ENCODE results near the gene DLL4. TPM values are rescaled to one million over a fixed set of nuclear protein-coding genes. Genes with fewer than 3 reads are reported as not detected.

DLL4 gene
- total and polyA plus RNA-seq, 4 donors: 11.8 to 31.8 (median 17.1) TPM

GRCh38 chr15:40985541-40986330, 56.6 kb downstream of the DLL4 start:
- H3K27me3 ChIP-seq (ENCODE audit: control insufficient read depth in 3 of 3, insufficient read depth in 3 of 3, low read length in 2 of 3): no peaks in the 10 kb centered on the region
- no peak overlapping the region for H3K4me3 ChIP-seq
- no peaks in the 10 kb centered on the region for H3K9me3 ChIP-seq (ENCODE audit: control insufficient read depth in 4 of 4, insufficient read depth in 3 of 4, low read length in 3 of 4)
- TF ChIP-seq CTCF (IDR thresholded peaks at IDR 0.05; ENCODE audit: control extremely low read depth, extremely low read depth): no peak
- no peak overlapping the region for H3K27ac ChIP-seq (ENCODE audit: low read depth in 1 of 2, low read length in 1 of 2)
- H3K36me3 ChIP-seq (ENCODE audit: control insufficient read depth in 4 of 4, insufficient read depth in 4 of 4, low read length in 4 of 4): peaks cover 51 to 58% (median 52%) of the 10 kb centered on the region in 4 donors
- no peak overlapping the region for H3K9ac ChIP-seq (ENCODE audit: insufficient read depth in 1 of 2, low read length in 2 of 2)
- ATAC-seq (ENCODE audit: insufficient read depth, low FRiP score) (no peak), DNase-seq (no peak)
- WGBS, 2 donors: 96% methylated on average over 6 of the region's 6 CpGs
- peaks cover 0 to 3% (median 0%) of the 10 kb centered on the region in 5 donors for H3K4me1 ChIP-seq (ENCODE audit: control insufficient read depth in 5 of 5, insufficient read depth in 5 of 5, low read length in 5 of 5)

DNA sequence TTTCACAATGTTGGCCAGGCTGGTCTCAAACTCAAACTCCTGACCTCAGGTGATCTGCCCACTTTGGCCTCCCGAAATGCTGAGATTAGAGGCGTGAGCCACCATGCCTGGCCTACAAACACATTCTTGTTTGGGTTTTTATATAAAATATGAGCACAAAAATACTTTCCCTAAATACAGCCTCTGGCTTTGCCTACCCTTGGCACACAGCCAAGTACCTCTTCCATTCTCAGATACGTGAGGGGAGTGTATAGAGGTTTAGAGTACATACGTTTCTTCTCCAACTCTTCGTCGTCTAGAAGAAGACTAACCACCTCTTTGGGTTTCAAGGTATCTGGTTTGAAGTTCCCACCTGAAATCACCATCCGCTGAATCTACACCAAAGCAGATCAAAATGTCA, 57.7 kb downstream of the DLL4 start:
- H3K27ac ChIP-seq (ENCODE audit: low read depth in 1 of 2, low read length in 1 of 2): no peak overlapping the region
- WGBS, 2 donors: 90 to 92% methylated on average over 7 of the region's 7 CpGs
- TF ChIP-seq CTCF (IDR thresholded peaks at IDR 0.05; ENCODE audit: control extremely low read depth, extremely low read depth): no peak
- DNase-seq (no peak), ATAC-seq (ENCODE audit: insufficient read depth, low FRiP score) (no peak)
- peaks cover 43 to 53% (median 46%) of the 10 kb centered on the region in 4 donors for H3K36me3 ChIP-seq (ENCODE audit: control insufficient read depth in 4 of 4, insufficient read depth in 4 of 4, low read length in 4 of 4)
- H3K27me3 ChIP-seq (ENCODE audit: control insufficient read depth in 3 of 3, insufficient read depth in 3 of 3, low read length in 2 of 3): no peaks in the 10 kb centered on the region
- H3K9ac ChIP-seq (ENCODE audit: insufficient read depth in 1 of 2, low read length in 2 of 2): no peak overlapping the region
- no peak overlapping the region for H3K4me3 ChIP-seq
- H3K4me1 ChIP-seq (ENCODE audit: control insufficient read depth in 5 of 5, insufficient read depth in 5 of 5, low read length in 5 of 5): peaks cover 0 to under 1% (median 0%) of the 10 kb centered on the region in 5 donors
- no peaks in the 10 kb centered on the region for H3K9me3 ChIP-seq (ENCODE audit: control insufficient read depth in 4 of 4, insufficient read depth in 3 of 4, low read length in 3 of 4)

GRCh38 chr15:40988156-40988555, 59.0 kb downstream of the DLL4 start:
- Histone ChIP-seq H3K4me3 (no peak overlapping the region), H3K36me3 (ENCODE audit: control insufficient read depth in 4 of 4, insufficient read depth in 4 of 4, low read length in 4 of 4) (peaks cover 32 to 42% (median 36%) of the 10 kb centered on the region in 4 donors), H3K9ac (ENCODE audit: insufficient read depth in 1 of 2, low read length in 2 of 2) (no peak overlapping the region), H3K27me3 (ENCODE audit: control insufficient read depth in 3 of 3, insufficient read depth in 3 of 3, low read length in 2 of 3) (no peaks in the 10 kb centered on the region), H3K9me3 (ENCODE audit: control insufficient read depth in 4 of 4, insufficient read depth in 3 of 4, low read length in 3 of 4) (no peaks in the 10 kb centered on the region), H3K4me1 (ENCODE audit: control insufficient read depth in 5 of 5, insufficient read depth in 5 of 5, low read length in 5 of 5) (no peaks in the 10 kb centered on the region), H3K27ac (ENCODE audit: low read depth in 1 of 2, low read length in 1 of 2) (no peak overlapping the region)
- ATAC-seq (ENCODE audit: insufficient read depth, low FRiP score): no peak
- no peak for DNase-seq
- 96% methylated on average over 4 of the region's 4 CpGs for WGBS, 2 donors
- TF ChIP-seq CTCF (IDR thresholded peaks at IDR 0.05; ENCODE audit: control extremely low read depth, extremely low read depth): no peak

Small RNA genes lying within 50 kb of the gene (small RNA-seq; reads per million reads assigned to genes)
- gene ISCA1P4 (ENCODE audit: low replicate concordance): not detected

Other genes starting within 250 kb of the DLL4 start
- gene RAD51, start 234.2 kb upstream of the DLL4 start, total RNA-seq: 1 to 10 TPM; 1.3 to 2.2 TPM
- 1 to 10 TPM in 1 of 2 donors, under 1 TPM in 1; 0.95 to 1.2 TPM for gene RAD51, start 234.2 kb upstream of the DLL4 start, polyA plus RNA-seq
- gene RMDN3, start 174.1 kb upstream of the DLL4 start, total RNA-seq: 10 to 100 TPM; 20.9 to 94.4 TPM
- gene RMDN3, start 174.1 kb upstream of the DLL4 start, polyA plus RNA-seq: 10 to 100 TPM; 34.1 to 52.1 TPM
- 10 to 100 TPM; 12.5 to 85.5 TPM for gene GCHFR, start 165.3 kb upstream of the DLL4 start, total RNA-seq
- gene GCHFR, start 165.3 kb upstream of the DLL4 start, polyA plus RNA-seq: 100 to 1,000 TPM in 1 of 2 donors, 10 to 100 TPM in 1; 53.8 to 125 TPM
- gene C15orf62, start 159.4 kb upstream of the DLL4 start, total RNA-seq: under 1 TPM; 0.34 to 0.58 TPM
- gene C15orf62, start 159.4 kb upstream of the DLL4 start, polyA plus RNA-seq: 1 to 10 TPM in 1 of 2 donors, under 1 TPM in 1; 0.87 to 1.5 TPM
- 10 to 100 TPM; 23.0 to 25.0 TPM for gene ZFYVE19, start 122.3 kb upstream of the DLL4 start, total RNA-seq
- gene ZFYVE19, start 122.3 kb upstream of the DLL4 start, polyA plus RNA-seq: 10 to 100 TPM; 17.3 to 19.4 TPM
- gene DNAJC17, start 121.9 kb upstream of the DLL4 start, total RNA-seq: 10 to 100 TPM; 36.5 to 39.8 TPM
- 10 to 100 TPM; 48.3 to 76.5 TPM for gene DNAJC17, start 121.9 kb upstream of the DLL4 start, polyA plus RNA-seq
- not detected for gene PPP1R14D, start 100.6 kb upstream of the DLL4 start, total RNA-seq
- under 1 TPM in 1 of 2 donors, not detected in 1; 0.22 TPM for gene PPP1R14D, start 100.6 kb upstream of the DLL4 start, polyA plus RNA-seq
- 100 to 1,000 TPM; 118 to 136 TPM for gene SPINT1, start 85.3 kb upstream of the DLL4 start, total RNA-seq
- gene SPINT1, start 85.3 kb upstream of the DLL4 start, polyA plus RNA-seq: 10 to 100 TPM; 47.1 to 82.1 TPM
- gene RHOV, start 55.1 kb upstream of the DLL4 start, total RNA-seq: 1 to 10 TPM; 2.1 to 8.5 TPM
- 1 to 10 TPM; 3.2 to 5.3 TPM for gene RHOV, start 55.1 kb upstream of the DLL4 start, polyA plus RNA-seq
- gene VPS18, start 34.9 kb upstream of the DLL4 start, total RNA-seq: 10 to 100 TPM; 19.0 to 31.5 TPM
- 10 to 100 TPM; 16.1 to 23.3 TPM for gene VPS18, start 34.9 kb upstream of the DLL4 start, polyA plus RNA-seq
- 10 to 100 TPM in 1 of 2 donors, under 1 TPM in 1; 0.17 to 11.6 TPM for gene CHAC1, start 24.1 kb downstream of the DLL4 start, total RNA-seq
- 10 to 100 TPM; 11.6 to 11.9 TPM for gene CHAC1, start 24.1 kb downstream of the DLL4 start, polyA plus RNA-seq
- gene INO80, start 186.9 kb downstream of the DLL4 start, total RNA-seq: 10 to 100 TPM; 27.1 to 50.1 TPM
- 10 to 100 TPM in 1 of 2 donors, 1 to 10 TPM in 1; 8.0 to 18.6 TPM for gene INO80, start 186.9 kb downstream of the DLL4 start, polyA plus RNA-seq

Measured in lung (tissue), 13 donors.